Urinary bladder (tissue), 4 donors: ENCODE data around the gene NDEL1. TPM values are rescaled to one million over a fixed set of nuclear protein-coding genes. Genes with fewer than 3 reads are reported as not detected.
A peak's percentile ranks its signal among the peaks of the same experiment; 100 is the strongest.
"Not testable (repeated sequence)": the region's sequence is repeated elsewhere in the genome, so short reads cannot be mapped to it uniquely, and the experiment has no call there.

Source experiments
- DNase-seq: peaks from one replicate; pipeline ENCODE4 v3.0.0-alpha.2; 2015; ENCODE audit errors: extremely low spot score
- H3K27ac ChIP-seq: one replicate; pipeline ENCODE4 v1.5.1; 2013; ENCODE audit warnings: low read depth, mild to moderate bottlenecking, moderate library complexity
- H3K36me3 ChIP-seq: one replicate; pipeline ENCODE4 v1.6.1; 2013; ENCODE audit warnings: mild to moderate bottlenecking, moderate library complexity; ENCODE audit not compliant: insufficient read depth
- H3K4me1 ChIP-seq: one replicate; pipeline ENCODE4 v1.6.1; 2013; ENCODE audit warnings: mild to moderate bottlenecking, moderate library complexity; ENCODE audit not compliant: insufficient read depth
- H3K4me3 ChIP-seq: one replicate; pipeline ENCODE4 v1.5.1; 2013; ENCODE audit warnings: low read depth, low read length
- WGBS: extraction: QIAGEN DNeasy Blood & Tissue Kit; methylation state at CpG from one replicate; pipeline ENCODE4 v1.1.7; 2013; 5-methylcytosine and 5-hydroxymethylcytosine counted together
- polyA plus RNA-seq: library from polyadenylated mRNA; stranded (reverse); fragments of 200-250 nt; gene quantifications from one replicate; pipeline ENCODE4 v1.2.3, GENCODE V29; 2013
- total RNA-seq: library from RNA; depleted of rRNA; stranded (reverse); fragments of >200 nt; gene quantifications from one replicate; pipeline ENCODE4 v1.2.3, GENCODE V29; 2014
- donor health status: healthy with polysubstance abuse.
- donor health status: healthy.

NDEL1 gene
- total RNA-seq (57.4 TPM), polyA plus RNA-seq (43.9 TPM)

- Histone ChIP-seq H3K27ac (peak within 1 kb of the TSS; percentile 99), H3K4me1 (no peaks in the 10 kb centered on the region), H3K36me3 (peaks cover 2% of the 10 kb centered on the region), H3K4me3 (peak within 1 kb of the TSS; percentile 87)
- DNase-seq, result peak; percentile 93
- WGBS, result 2% methylated on average over 68 of the region's 68 CpGs
Measured at GRCh38 chr17:8435245-8436168, at the start of gene NDEL1. NDEL1 (plus strand) TSS chr17:8435884; CDS start chr17:8444272, 8,388 bp downstream.

DNA sequence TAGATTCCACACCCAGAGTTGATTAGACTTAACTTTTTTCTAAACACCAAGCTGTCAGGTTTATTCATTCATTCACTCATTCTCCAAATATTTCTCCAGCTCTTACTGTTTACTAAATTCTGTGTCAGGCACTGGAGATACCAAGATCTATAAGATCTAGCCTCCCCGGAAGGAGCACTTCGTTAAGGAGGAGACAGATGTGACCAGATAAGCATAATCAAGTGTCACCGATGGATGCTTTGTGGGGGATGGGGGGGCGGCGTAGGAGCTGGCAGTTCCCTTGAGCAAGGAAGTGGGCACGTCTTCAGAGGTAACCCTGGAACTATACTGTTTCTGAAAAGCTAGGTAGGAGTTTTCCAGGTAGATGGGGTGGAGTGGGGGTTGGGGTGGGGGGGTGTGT, 48.8 kb upstream of the NDEL1 start:
- Histone ChIP-seq H3K27ac (no peak overlapping the region), H3K4me1 (no peaks in the 10 kb centered on the region), H3K36me3 (no peaks in the 10 kb centered on the region), H3K4me3 (no peak overlapping the region)
- 62% methylated on average over 6 of the region's 6 CpGs for WGBS
- no peak for DNase-seq

- no peak for DNase-seq
- Histone ChIP-seq H3K36me3 (no peaks in the 10 kb centered on the region), H3K4me3 (no peak overlapping the region), H3K27ac (no peak overlapping the region), H3K4me1 (no peaks in the 10 kb centered on the region)
- WGBS, result 90% methylated on average over 7 of the region's 7 CpGs
Measured at GRCh38 chr17:8387914-8388651, 47.6 kb upstream of the NDEL1 start.

DNA sequence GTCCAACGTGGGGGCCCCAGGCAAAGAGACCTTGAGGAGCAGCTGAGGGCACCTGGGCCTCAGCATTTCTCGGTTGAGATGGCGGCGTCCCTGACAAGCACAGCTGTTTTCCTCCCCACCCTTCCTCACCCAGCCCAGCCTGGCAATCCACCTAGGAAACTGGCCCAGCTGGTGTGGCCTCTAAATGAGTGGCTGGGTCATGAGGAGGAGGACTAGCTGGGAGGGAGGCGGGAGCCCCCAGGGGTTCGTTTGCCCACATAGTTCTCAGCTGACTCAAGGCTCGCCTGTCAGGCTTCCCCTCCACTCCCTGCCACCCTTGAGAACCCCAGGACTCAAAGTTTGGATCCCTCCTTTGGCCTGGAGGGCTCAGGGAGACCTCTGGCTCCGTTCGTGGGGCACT, 44.0 kb upstream of the NDEL1 start:
- no peaks in the 10 kb centered on the region for H3K4me1 ChIP-seq
- no peak for DNase-seq
- no peaks in the 10 kb centered on the region for H3K36me3 ChIP-seq
- H3K27ac ChIP-seq, result no peak overlapping the region
- 40% methylated on average over 9 of the region's 9 CpGs for WGBS
- no peak overlapping the region for H3K4me3 ChIP-seq

DNA sequence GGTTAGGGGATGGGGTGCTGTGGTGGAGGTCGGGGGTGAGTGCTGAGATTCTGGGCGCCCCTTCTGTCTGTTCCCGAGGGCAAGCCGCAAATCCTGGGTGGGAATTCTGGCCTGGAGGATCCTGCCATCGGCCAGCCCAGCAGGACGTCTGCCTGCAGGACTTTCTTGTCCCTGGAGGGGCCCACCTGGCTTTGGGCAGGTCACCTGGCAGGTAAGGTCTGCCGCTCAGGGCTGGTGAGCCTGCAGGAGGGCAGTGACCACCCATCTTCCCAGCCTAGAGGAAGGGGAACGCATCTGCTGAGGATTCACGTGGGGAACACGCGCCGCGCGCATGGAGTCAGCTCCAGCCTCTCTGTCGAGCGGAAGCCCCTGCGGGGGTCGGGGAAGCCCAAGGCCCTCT, 43.4 kb upstream of the NDEL1 start:
- Histone ChIP-seq H3K36me3 (no peaks in the 10 kb centered on the region), H3K4me3 (no peak overlapping the region), H3K4me1 (no peaks in the 10 kb centered on the region), H3K27ac (no peak overlapping the region)
- no peak for DNase-seq
- 63% methylated on average over 18 of the region's 18 CpGs for WGBS

DNA sequence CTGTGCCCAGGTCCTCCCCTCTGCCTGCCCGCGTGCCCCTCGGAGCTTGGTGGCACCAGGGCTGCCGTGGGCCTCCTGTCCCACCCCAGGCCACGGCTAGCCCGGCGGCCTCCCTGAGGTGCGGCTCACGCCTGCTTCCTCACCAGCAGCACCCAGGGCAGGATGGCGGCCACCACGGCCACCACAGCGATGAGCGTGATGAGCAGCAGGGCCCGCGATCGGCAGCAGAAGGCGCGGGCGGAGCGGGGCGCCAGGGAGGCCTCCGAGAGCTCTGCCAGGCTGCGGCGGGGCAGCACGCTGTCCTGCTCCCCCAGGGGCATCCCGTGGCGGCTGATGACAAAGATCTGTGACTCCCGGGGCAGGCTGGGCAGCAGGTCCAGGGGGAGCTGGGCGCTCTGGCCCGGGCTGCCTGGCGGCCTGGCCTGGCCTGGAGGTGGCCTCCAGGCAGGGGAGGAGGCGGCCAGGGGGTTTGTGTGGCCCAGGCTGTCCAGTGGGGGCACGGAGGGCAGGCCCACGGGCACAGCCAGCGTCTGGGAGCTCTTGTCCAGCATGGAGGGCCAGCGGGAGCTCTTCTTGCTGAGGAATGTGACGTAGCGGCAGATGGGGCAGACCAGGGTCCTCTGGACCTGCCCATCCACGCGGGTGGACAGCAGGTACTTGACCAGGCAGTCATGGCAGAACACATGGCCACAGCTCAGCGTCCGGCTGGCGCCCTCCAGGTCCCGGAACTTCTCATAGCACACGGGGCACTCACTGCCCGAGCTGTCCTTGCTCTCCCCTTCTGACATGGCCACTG, 42.8 kb upstream of the NDEL1 start:
- no peak for DNase-seq
- no peak overlapping the region for H3K4me3 ChIP-seq
- H3K27ac ChIP-seq, result no peak overlapping the region
- no peaks in the 10 kb centered on the region for H3K4me1 ChIP-seq
- H3K36me3 ChIP-seq, result no peaks in the 10 kb centered on the region
- 86% methylated on average over 46 of the region's 46 CpGs for WGBS

- Histone ChIP-seq H3K4me3 (no peak overlapping the region), H3K36me3 (no peaks in the 10 kb centered on the region), H3K27ac (no peak overlapping the region), H3K4me1 (no peaks in the 10 kb centered on the region)
- whole genome bisulfite sequencing, result 61% methylated on average over 8 of the region's 8 CpGs
- DNase-seq, result no peak
Measured at GRCh38 chr17:8393470-8394231, 42.0 kb upstream of the NDEL1 start.

DNA sequence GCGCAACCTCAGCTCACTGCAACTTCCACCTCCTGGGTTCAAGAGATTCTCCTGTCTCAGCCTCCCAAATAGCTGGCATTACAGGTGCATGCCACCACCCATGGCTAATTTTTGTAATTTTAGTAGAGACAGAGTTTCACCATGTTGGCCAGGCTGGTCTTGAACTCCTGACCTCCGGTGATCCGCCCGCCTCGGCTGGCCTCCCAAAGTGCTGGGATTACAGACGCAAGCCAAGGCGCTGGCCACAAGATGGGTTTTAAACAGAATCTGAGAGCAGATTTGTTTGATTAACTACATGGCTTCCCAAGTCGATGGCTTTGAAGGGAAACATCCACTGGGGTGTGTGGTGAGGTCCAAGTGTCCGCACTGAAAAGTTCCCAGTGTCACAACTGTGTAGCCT, 41.2 kb upstream of the NDEL1 start:
- DNase-seq, H3K4me1 ChIP-seq, H3K36me3 ChIP-seq, H3K27ac ChIP-seq, H3K4me3 ChIP-seq: not testable (repeated sequence)
- 81% methylated on average over 9 of the region's 9 CpGs for WGBS

DNA sequence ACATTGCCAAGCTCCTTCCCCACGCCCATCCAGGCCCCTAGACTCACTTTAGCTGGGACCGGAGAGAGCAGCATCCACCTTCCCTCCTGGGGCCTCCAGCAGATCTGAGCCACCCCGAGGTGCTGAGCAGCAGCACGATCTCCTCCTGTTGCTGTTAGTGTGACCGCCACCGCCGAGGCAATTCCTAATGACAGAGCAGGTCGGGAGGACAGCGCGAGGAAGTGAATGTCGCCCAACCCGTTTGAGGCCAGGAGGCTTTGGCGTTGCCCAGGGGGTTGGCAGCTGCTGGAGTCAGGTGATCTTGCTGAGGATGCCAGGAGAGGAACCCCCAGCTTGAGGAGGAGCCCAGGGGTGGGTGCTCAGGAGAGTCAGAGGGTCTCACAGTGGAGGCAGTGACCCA, 38.0 kb upstream of the NDEL1 start, which contains the start of gene RNF222:
Gene RNF222 (minus strand): TSS at position 192 of the 400 bp plus-strand sequence. CDS start 4,366 bp downstream, outside the sequence.
- H3K27ac ChIP-seq, result no peak within 1 kb of the TSS
- WGBS, result 55% methylated on average over 13 of the region's 13 CpGs

GRCh38 chr17:8398980-8399379, 36.7 kb upstream of the NDEL1 start:
- Histone ChIP-seq H3K36me3 (no peaks in the 10 kb centered on the region), H3K4me3 (no peak overlapping the region), H3K4me1 (no peaks in the 10 kb centered on the region), H3K27ac (no peak overlapping the region)
- no peak for DNase-seq
- WGBS, result 53% methylated on average over 6 of the region's 6 CpGs

More for the DNA sequence above, 38.0 kb upstream of the NDEL1 start, which contains the start of gene RNF222:
- DNase-seq, result no peak
- no peaks in the 10 kb centered on the region for H3K4me1 ChIP-seq
- no peak within 1 kb of the TSS for H3K4me3 ChIP-seq
- no peaks in the 10 kb centered on the region for H3K36me3 ChIP-seq

- no peak overlapping the region for H3K4me3 ChIP-seq
- WGBS, result 86% methylated on average over 2 of the region's 2 CpGs
- no peaks in the 10 kb centered on the region for H3K4me1 ChIP-seq
- no peaks in the 10 kb centered on the region for H3K36me3 ChIP-seq
- DNase-seq, result no peak
- H3K27ac ChIP-seq, result no peak overlapping the region
Measured at GRCh38 chr17:8401107-8401506, 34.6 kb upstream of the NDEL1 start.

- Histone ChIP-seq H3K4me1 (no peaks in the 10 kb centered on the region), H3K27ac (no peak overlapping the region), H3K36me3 (no peaks in the 10 kb centered on the region), H3K4me3 (no peak overlapping the region)
- no peak for DNase-seq
- 79% methylated on average over 11 of the region's 11 CpGs for WGBS
Measured at GRCh38 chr17:8402921-8403536, 32.7 kb upstream of the NDEL1 start.
